Measurements from ENCODE around the gene GULP1. TPM values are rescaled to one million over a fixed set of nuclear protein-coding genes. Genes with fewer than 3 reads are reported as not detected.
"Not testable (repeated sequence)": the region's sequence is repeated elsewhere in the genome, so short reads cannot be mapped to it uniquely, and the experiment has no call there.

Gene GULP1
- total RNA-seq, 1 donor from 2014 or later = 2.6 TPM

DNA sequence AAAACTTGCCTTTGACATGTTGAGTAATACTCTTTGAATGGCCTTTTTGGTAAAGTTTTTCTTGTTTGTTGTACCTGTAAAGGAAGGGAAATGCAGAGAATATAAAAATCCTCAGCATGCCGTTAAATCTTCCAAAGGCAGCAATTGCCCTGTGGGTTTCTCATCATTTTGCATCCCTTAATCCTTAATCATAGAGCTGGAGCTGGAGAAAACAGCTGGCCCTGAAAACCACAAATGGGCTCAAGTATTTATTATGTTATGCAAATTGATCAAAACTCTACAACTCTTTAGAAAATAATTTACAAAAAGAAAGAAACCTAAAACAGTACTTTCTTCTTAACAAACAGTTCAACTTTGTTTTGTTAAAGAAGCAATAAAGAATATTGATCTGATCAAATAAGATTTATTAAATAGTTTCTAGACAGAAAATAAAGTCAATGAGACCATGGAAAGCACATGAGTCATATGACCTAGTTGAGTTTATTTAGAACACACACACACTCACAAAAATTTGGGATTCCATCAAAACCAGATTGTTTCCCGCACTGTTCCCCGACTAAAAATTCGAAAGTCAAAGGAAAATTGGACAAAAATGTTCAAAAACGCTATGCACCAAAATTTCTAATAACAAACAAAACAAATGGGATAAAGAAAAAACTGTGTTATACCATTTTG lies 309.0 kb downstream of the GULP1 start:
- DNase-seq (ENCODE audit: low read depth in 2 of 2) = no peak

GRCh38 chr2:188601391-188601790 lies 309.7 kb downstream of the GULP1 start:
- DNase-seq (ENCODE audit: low read depth in 2 of 2) = no peak

DNA sequence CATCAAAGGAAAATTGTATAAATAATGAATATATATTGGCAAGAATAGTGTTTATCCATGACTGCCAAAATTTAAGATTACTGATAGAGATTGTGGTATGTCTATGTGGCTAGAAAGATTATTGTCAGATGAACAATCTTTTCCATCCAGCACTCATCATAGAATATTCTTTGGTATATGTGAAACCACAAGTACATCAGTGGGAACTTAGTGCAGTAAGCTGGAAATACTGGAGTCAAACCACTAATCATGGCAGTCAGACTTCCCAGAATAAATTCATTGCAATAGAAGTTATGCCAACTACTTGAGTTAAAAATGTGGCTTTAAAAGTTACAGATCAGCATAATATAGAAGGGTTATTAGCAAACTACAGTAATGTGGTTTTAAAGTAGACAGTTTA lies 310.3 kb downstream of the GULP1 start:
- no peak for DNase-seq (ENCODE audit: low read depth in 2 of 2)

DNA sequence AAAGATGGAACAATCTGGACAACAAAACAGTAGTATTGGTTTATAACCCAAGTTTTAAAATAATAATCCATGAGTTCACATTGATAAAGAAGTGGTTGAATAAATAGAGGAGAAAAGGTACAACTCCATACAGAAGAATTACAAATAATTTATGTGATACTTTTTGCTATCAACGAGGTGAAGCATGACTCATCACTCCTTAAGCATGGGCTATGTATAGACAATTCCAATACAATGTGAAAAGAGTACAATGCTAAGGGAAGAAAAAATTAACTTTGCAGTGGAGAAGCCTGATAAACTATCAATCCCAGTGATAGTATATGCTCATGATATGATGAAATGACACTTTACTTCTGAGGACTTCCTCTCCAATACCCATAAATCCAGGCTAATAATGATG lies 312.9 kb downstream of the GULP1 start:
- DNase-seq (ENCODE audit: low read depth in 2 of 2) = no peak

DNA sequence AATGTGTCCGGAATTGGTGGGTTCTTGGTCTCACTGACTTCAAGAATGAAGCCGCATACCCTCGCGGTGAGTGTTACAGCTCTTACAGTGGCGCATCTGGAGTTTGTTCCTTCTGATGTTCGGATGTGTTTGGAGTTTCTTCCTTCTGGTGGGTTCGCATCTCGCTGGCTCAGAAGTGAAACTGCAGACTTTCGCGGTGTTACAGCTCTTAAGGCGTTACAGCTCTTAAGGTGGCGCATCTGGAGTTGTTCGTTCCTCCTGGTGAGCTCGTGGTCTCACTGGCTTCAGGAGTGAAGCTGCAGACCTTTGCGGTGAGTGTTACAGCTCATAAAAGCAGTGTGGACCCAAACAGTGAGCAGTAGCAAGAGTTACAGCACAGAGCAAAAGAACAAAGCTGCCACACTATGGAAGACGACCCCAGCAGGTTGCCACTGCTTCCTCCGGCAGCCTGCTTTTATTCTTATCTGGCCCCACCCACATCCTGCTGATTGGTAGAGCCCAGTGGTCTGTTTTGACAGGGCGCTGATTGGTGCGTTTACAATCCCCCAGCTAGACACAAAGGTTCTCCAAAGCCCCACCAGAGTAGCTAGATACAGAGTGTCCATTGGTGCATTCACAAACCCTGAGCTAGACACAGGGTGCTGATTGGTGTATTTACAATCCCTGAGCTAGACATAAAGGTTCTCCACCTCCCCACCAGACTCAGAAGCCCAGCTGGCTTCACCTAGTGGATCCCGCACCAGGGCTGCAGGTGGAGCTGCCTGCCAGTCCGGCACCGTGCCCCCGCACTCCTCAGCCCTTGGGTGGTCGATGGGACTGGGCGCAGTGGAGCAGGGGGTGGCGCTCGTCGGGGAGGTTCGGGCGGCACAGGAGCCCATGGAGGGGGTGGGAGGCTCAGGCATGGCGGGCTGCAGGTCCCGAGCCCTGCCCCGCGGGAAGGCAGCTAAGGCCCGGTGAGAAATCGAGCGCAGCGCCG lies 314.2 kb downstream of the GULP1 start:
- not testable (repeated sequence) for DNase-seq (ENCODE audit: low read depth in 2 of 2)

GRCh38 chr2:188606596-188606995 lies 314.9 kb downstream of the GULP1 start:
- DNase-seq (ENCODE audit: low read depth in 2 of 2) = not testable (repeated sequence)

- DNase-seq (ENCODE audit: low read depth in 2 of 2) = no peak
Observed at GRCh38 chr2:188607501-188607900, 315.8 kb downstream of the GULP1 start.

- no peak for DNase-seq (ENCODE audit: low read depth in 2 of 2)
Observed at GRCh38 chr2:188609321-188610049, 317.8 kb downstream of the GULP1 start.

- no peak for DNase-seq (ENCODE audit: low read depth in 2 of 2)
Observed at GRCh38 chr2:188610050-188610444, 318.4 kb downstream of the GULP1 start.

DNA sequence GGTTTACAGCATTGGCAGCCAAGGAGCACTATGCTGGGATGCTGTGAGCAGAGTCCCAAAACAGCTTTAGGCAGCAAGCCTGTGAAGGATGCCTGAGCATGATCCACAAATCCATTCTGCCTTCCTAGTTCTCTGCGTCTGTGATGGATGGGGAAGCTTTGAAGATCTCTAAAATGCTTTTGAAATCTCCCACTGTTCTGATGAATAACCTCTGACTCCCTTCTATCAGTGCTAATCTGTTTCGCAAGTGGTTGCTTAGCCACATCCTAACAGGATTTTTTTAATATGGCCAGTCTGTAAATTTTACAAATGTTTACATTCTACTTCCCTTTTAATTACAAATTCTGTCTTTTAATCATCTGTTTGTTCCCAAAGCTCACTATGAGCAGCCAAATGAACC lies 319.2 kb downstream of the GULP1 start:
- no peak for DNase-seq (ENCODE audit: low read depth in 2 of 2)

DNA sequence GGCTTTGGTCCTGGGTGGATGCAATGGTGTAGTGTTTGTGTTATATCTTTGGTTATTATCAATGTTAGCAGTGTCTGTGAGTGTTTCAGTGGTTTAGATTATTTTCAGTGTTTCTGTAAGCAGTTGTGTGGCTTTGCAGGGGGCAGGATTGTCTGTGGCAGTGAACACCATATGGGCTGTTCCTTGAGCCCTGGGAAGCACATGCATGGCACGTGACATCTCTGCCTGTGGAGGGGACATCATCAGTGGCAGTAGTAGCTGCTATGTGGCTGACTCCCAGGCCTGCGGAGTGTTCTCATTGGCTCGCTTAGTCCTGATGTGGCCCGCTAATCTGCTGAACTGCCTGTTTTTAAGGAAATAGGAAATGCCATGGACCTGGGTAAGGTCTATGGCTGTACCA lies 327.5 kb downstream of the GULP1 start:
- DNase-seq (ENCODE audit: low read depth in 2 of 2) = no peak

DNA sequence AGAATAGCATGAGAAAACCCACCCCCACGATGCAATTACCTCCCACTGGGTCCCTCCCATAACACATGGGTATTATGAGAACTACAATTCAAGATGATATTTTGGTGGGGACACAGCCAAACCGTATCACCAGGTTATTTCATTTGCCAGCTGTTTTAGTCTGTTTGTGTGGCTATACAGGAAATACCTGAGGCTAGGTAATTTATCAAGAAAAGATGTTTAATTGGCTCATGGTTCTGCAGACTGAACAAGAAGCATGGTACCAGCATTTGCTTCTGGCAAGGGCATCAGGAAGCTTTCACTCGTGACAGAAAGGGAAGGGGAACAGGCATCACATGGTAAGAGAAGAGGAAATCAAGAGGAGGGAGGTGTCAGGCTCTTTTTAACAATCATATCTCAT lies 329.2 kb downstream of the GULP1 start:
- DNase-seq (ENCODE audit: low read depth in 2 of 2) = no peak

GRCh38 chr2:188622601-188623260 lies 331.1 kb downstream of the GULP1 start:
- DNase-seq (ENCODE audit: low read depth in 2 of 2) = no peak

DNA sequence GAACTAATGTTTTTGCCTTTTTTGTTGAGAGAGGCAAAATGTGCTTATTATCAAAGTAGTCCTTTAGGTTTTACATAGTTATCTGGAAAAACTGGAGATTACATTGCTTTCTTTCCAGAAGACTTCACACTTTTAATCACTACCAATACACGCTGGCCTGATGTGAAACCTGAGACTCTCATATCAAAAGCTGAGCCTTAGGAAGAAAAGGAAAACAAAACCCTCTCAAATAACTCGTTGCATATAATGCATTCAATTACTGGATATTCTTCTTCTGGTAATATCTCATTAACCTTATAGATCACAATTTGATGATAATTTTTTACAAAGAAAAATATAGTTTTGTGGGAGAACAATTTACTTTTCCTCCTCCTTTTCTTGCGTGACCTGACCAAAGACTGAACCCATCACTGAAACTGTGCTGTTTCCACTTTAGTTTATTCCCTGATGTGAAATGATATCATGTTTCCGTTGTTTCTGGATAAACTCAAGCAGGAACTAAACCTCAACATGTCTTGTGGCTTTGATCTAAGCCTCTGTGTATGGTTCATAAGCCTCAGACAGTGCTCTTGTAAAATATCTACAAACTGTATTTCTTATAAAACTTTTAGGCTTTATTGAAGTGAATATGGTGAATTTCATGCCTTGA lies 332.4 kb downstream of the GULP1 start:
- DNase-seq (ENCODE audit: low read depth in 2 of 2) = no peak

GRCh38 chr2:188627471-188627870 lies 335.8 kb downstream of the GULP1 start:
- DNase-seq (ENCODE audit: low read depth in 2 of 2) = no peak

DNA sequence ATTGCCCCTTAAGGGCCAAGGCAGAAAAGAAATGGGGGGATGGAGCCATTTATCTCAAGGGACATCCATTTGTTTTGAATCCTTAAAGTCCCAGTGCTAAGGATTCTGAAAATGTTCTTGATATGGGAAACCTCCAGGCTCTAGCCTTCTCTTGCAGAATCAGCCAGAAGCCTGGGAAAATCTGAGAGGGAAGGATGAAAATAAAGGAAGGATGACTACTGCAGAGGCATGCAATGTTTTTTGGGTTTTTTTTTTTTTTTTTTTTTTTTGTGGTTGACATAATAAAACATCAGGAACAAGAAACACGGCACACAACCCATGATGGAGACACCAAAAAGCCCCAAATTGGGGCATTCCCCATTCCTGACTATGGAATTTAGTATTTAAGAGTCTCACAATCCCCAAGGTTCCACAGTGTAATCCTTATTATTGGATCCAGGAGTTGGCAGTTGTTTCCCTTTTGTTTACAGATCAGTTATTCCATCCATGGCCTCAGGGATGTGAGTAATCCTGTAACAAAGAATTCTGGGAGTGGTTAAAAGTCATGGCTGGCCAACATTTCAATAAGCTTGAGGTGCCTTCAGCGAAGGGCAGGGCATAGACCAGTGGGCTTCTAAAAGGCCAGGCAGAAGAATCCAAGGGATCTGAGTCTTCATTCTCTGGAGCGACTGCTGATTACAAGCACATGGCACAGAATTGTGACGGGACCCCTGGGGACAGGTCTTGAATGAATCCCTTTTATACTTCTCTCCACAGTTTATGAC lies 337.5 kb downstream of the GULP1 start:
- DNase-seq (ENCODE audit: low read depth in 2 of 2) = no peak

DNA sequence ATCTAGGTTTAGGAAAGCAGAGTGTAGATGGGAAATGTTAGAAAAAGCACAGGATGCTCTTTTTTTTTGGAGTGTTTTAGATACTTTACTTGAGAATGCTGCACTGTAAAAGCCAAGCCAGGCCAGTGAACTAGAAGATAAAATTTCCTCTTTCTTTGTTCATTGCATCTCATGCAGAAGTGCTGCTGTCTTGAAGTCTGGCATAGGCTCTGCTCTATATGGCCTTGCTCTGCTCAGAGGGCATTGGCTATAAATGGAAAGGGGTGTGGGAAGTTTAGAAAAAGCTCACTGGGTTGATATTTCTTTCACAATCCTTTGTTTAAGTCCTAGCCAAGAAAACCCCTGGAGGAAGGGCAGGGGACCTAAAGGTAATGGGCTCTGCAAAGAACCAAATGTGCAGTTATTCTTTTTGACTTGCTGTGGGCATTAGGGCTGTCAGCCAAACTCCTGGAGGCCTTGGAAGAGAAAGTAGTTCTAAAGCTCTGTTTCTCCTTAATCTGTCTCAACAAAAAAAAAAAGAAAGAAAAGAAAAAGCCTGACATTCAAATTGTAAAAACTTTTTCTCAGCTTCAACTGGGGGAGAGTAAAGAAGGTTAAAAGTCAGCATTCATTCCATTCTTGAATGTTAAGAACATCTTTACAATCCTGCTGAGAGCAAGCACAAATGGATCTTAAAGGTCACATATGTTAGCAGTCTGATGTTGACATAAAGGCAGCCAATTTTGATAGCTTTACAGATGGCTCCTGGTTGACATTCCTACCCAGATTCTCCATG lies 338.3 kb downstream of the GULP1 start:
- DNase-seq (ENCODE audit: low read depth in 2 of 2) = no peak

- no peak for DNase-seq (ENCODE audit: low read depth in 2 of 2)
Observed at GRCh38 chr2:188631037-188631809, 339.5 kb downstream of the GULP1 start.

DNA sequence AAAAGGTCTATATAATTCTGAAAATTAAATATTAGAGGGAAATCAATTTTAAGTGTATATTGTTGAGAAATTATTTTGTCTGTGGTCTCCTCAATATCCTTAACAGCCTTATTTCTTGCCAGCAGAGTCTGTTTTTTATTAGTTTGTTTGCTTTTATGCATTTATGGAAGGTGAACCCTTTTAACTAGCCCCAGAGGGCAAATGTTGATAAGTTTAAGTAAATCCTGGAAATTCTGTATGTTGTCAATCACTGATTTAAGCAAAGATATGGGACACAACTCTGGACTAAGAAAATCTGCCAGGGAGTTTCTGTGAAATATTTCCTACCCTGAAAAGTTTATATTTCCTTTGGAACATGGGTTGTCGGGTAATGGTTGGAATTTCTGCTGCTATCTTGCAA lies 343.0 kb downstream of the GULP1 start:
- no peak for DNase-seq (ENCODE audit: low read depth in 2 of 2)
